HEK293 (cell line): ENCODE data around the gene PCDH19.

Source experiments
- CTCF ChIA-PET: fragments of 350-600 bp; formaldehyde crosslinking; extraction: SDS; loops from one replicate; lab custom pipeline; 2021; ENCODE audit warnings: antibody characterized with exemption; lab: Yijun Ruan, JAX
- POLR2A ChIA-PET: fragments of 300-600 bp; formaldehyde crosslinking; extraction: SDS; loops from one replicate; lab custom pipeline; 2020; ENCODE audit warnings: antibody characterized with exemption, inconsistent platforms; lab: Yijun Ruan, JAX
- H3K27ac ChIP-seq: fragments of 200-500 bp; sonication (Bioruptor generic); 2 replicates; pipeline ENCODE4 v1.5.1; 2014; ENCODE audit warnings: low read depth, low read length, control low read depth, inconsistent platforms; ENCODE audit errors: extremely low read depth
- H3K36me3 ChIP-seq, 2 experiments: fragments of 200-500 bp in 1 of 2; sonication (Bioruptor generic) in 1 of 2; 1 replicate in 1 of 2; 2 replicates in 1 of 2; pipeline ENCODE4 v1.5.1; 2014 to 2017; ENCODE audit warnings: inconsistent platforms in 2 of 2, low read length in 2 of 2; ENCODE audit not compliant: control insufficient read depth in 2 of 2, insufficient read depth in 1 of 2
- H3K4me1 ChIP-seq: fragments of 200-500 bp; sonication (Bioruptor generic); 2 replicates; pipeline ENCODE4 v1.5.1; 2014; ENCODE audit warnings: mild to moderate bottlenecking, low read length, inconsistent platforms; ENCODE audit not compliant: control insufficient read depth, insufficient read depth
- H3K4me3 ChIP-seq: 2 replicates; pipeline ENCODE4 v1.5.1; 2011; ENCODE audit warnings: low read depth, mild to moderate bottlenecking, control low read depth, low read length, moderate library complexity
- H3K9me3 ChIP-seq: fragments of 200-500 bp; sonication (Bioruptor generic); 2 replicates; pipeline ENCODE4 v1.5.1; 2014; ENCODE audit warnings: low read depth, low read length, inconsistent platforms; ENCODE audit not compliant: control insufficient read depth, insufficient read depth
- EGR2 ChIP-seq: fragments of 450-650 bp; formaldehyde crosslinking; IDR thresholded peaks from 2 replicates; pipeline ENCODE4 v1.5.1; 2016; ENCODE audit warnings: low read depth, missing biosample characterization, missing genetic modification characterization
- FEZF1 ChIP-seq: fragments of 450-650 bp; formaldehyde crosslinking; IDR thresholded peaks from 2 replicates; pipeline ENCODE4 v1.5.1; 2016; ENCODE audit warnings: missing biosample characterization, missing genetic modification characterization
- HOXD13 ChIP-seq: sonication (generic); formaldehyde crosslinking; IDR thresholded peaks from 2 replicates; pipeline ENCODE4 v1.8.0; 2022; ENCODE audit warnings: missing genetic modification reagents, borderline replicate concordance
- ZNF302 ChIP-seq: fragments of 450-650 bp; formaldehyde crosslinking; IDR thresholded peaks from 2 replicates; pipeline ENCODE4 v1.5.1; 2016; ENCODE audit warnings: missing biosample characterization, missing genetic modification characterization, low read depth
- ZNF423 ChIP-seq: fragments of 450-650 bp; formaldehyde crosslinking; IDR thresholded peaks from 2 replicates; pipeline ENCODE4 v1.5.1; 2016; ENCODE audit warnings: missing biosample characterization, missing genetic modification characterization
- ZNF658 ChIP-seq: fragments of 450-650 bp; formaldehyde crosslinking; IDR thresholded peaks from 2 replicates; pipeline ENCODE4; 2016; ENCODE audit warnings: missing biosample characterization, missing genetic modification characterization
- ZNF664 ChIP-seq: fragments of 450-650 bp; formaldehyde crosslinking; IDR thresholded peaks from 2 replicates; pipeline ENCODE4 v1.5.1; 2016; ENCODE audit warnings: missing biosample characterization, missing genetic modification characterization
- ZNF777 ChIP-seq: fragments of 450-650 bp; formaldehyde crosslinking; IDR thresholded peaks from 2 replicates; pipeline ENCODE4 v1.5.1; 2017; ENCODE audit warnings: missing biosample characterization, missing genetic modification characterization, borderline replicate concordance
- TF ChIP-seq, protein P1 (sequence below): fragments of 450-650 bp; formaldehyde crosslinking; IDR thresholded peaks from 2 replicates; pipeline ENCODE4 v1.5.1; 2017; ENCODE audit warnings: missing biosample characterization, missing genetic modification characterization
- TF ChIP-seq, protein P2 (sequence below): fragments of 450-650 bp; formaldehyde crosslinking; IDR thresholded peaks from 2 replicates; pipeline ENCODE4 v1.5.1; 2016; ENCODE audit warnings: missing biosample characterization, missing genetic modification characterization
- TF ChIP-seq, protein P3 (sequence below): fragments of 450-650 bp; IDR thresholded peaks from 2 replicates; pipeline ENCODE4 v1.5.1; 2018; ENCODE audit warnings: missing biosample characterization, mild to moderate bottlenecking, missing genetic modification characterization
- TF ChIP-seq, protein P4 (sequence below): fragments of 450-650 bp; formaldehyde crosslinking; IDR thresholded peaks from 2 replicates; pipeline ENCODE4 v1.5.1; 2016; ENCODE audit warnings: missing biosample characterization, missing genetic modification characterization
- TF ChIP-seq, protein P5 (sequence below): fragments of 450-650 bp; formaldehyde crosslinking; IDR thresholded peaks from 2 replicates; pipeline ENCODE4 v1.5.1; 2016; ENCODE audit warnings: missing biosample characterization, missing genetic modification characterization

The PCDH19 gene

DNA sequence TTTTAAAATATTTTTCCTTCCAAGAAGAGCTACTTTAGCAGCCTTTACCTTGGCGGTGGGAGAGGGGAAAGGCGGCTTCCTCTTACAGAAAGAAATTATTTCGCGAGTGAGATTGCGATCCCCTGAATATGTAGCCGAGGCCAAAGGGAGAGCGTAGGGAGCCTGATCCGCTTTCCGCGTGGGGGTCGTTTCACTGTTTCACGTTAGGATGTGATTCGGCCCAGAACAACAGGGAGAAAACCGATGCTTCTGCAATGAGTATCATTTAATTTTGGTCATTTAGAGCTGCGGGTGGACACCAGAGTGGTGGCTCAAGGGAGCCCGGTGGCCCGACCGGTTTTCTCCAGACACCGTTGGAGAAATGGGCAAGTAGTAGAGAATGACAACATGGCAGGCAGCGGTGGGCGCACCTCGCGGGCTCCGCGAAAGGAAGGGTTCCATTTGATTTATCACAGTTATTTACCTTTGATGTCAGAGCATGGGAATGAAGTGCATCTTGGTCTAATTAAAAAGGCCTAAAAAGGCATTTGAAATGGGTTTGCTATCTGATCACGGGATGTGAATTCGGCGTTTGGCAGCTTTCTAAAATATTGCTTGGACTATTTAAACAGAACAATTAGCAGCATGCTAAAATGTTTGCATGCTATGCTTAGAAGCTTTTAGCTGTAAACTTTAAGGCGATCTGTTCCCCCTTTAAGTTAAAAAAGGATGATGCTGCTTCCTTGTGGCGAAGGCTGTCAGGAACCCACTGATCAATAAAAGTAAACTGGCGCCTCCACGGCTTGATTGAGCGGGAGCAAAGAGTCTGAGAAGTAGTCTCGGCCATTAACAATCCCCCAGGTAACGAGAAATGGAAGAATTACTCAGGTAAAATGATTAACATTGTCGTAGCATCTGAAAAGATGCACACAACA, 2.0 kb upstream of the PCDH19 start:
- TF ChIP-seq, protein P1, sequence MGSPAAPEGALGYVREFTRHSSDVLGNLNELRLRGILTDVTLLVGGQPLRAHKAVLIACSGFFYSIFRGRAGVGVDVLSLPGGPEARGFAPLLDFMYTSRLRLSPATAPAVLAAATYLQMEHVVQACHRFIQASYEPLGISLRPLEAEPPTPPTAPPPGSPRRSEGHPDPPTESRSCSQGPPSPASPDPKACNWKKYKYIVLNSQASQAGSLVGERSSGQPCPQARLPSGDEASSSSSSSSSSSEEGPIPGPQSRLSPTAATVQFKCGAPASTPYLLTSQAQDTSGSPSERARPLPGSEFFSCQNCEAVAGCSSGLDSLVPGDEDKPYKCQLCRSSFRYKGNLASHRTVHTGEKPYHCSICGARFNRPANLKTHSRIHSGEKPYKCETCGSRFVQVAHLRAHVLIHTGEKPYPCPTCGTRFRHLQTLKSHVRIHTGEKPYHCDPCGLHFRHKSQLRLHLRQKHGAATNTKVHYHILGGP (tag by site-specific recombination) = no peak
- no peak for TF ChIP-seq ZNF658
- TF ChIP-seq, protein P2, sequence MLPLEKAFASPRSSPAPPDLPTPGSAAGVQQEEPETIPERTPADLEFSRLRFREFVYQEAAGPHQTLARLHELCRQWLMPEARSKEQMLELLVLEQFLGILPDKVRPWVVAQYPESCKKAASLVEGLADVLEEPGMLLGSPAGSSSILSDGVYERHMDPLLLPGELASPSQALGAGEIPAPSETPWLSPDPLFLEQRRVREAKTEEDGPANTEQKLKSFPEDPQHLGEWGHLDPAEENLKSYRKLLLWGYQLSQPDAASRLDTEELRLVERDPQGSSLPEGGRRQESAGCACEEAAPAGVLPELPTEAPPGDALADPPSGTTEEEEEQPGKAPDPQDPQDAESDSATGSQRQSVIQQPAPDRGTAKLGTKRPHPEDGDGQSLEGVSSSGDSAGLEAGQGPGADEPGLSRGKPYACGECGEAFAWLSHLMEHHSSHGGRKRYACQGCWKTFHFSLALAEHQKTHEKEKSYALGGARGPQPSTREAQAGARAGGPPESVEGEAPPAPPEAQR = no peak
- no peak for TF ChIP-seq ZNF302 (tag by site-specific recombination)
- TF ChIP-seq ZNF777 (tag by site-specific recombination) = no peak
- TF ChIP-seq, protein P3, sequence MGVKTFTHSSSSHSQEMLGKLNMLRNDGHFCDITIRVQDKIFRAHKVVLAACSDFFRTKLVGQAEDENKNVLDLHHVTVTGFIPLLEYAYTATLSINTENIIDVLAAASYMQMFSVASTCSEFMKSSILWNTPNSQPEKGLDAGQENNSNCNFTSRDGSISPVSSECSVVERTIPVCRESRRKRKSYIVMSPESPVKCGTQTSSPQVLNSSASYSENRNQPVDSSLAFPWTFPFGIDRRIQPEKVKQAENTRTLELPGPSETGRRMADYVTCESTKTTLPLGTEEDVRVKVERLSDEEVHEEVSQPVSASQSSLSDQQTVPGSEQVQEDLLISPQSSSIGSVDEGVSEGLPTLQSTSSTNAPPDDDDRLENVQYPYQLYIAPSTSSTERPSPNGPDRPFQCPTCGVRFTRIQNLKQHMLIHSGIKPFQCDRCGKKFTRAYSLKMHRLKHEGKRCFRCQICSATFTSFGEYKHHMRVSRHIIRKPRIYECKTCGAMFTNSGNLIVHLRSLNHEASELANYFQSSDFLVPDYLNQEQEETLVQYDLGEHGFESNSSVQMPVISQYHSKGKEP (tag by site-specific recombination) = no peak
- no peak for TF ChIP-seq HOXD13
- TF ChIP-seq, protein P4, sequence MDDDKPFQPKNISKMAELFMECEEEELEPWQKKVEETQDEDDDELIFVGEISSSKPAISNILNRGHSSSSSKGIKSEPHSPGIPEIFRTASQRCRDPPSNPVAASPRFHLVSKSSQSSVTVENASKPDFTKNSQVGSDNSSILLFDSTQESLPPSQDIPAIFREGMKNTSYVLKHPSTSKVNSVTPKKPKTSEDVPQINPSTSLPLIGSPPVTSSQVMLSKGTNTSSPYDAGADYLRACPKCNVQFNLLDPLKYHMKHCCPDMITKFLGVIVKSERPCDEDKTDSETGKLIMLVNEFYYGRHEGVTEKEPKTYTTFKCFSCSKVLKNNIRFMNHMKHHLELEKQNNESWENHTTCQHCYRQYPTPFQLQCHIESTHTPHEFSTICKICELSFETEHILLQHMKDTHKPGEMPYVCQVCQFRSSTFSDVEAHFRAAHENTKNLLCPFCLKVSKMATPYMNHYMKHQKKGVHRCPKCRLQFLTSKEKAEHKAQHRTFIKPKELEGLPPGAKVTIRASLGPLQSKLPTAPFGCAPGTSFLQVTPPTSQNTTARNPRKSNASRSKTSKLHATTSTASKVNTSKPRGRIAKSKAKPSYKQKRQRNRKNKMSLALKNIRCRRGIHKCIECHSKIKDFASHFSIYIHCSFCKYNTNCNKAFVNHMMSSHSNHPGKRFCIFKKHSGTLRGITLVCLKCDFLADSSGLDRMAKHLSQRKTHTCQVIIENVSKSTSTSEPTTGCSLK (tag by site-specific recombination) = no peak
- no peak for TF ChIP-seq FEZF1 (tag by site-specific recombination)
- TF ChIP-seq ZNF664 (tag by site-specific recombination) = no peak
- TF ChIP-seq ZNF423 = no peak
- TF ChIP-seq, protein P5, sequence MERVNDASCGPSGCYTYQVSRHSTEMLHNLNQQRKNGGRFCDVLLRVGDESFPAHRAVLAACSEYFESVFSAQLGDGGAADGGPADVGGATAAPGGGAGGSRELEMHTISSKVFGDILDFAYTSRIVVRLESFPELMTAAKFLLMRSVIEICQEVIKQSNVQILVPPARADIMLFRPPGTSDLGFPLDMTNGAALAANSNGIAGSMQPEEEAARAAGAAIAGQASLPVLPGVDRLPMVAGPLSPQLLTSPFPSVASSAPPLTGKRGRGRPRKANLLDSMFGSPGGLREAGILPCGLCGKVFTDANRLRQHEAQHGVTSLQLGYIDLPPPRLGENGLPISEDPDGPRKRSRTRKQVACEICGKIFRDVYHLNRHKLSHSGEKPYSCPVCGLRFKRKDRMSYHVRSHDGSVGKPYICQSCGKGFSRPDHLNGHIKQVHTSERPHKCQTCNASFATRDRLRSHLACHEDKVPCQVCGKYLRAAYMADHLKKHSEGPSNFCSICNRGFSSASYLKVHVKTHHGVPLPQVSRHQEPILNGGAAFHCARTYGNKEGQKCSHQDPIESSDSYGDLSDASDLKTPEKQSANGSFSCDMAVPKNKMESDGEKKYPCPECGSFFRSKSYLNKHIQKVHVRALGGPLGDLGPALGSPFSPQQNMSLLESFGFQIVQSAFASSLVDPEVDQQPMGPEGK (tag by site-specific recombination) = no peak
- no peak for TF ChIP-seq EGR2 (tag by site-specific recombination)
- ChIA-PET POLR2A (no interaction called here), CTCF (interaction anchor here (0.6 to 3.5 kb wide), 12 partner anchors 17 to 1110 kb away, joined by 3 to 30 read pairs (median 4); partner anchors contain the start of gene CSTF2)
- peaks cover 0 to 13% of the 10 kb centered on the region in 2 experiments; a peak in 1 of 3 replicates for H3K36me3 ChIP-seq
- H3K4me1 ChIP-seq = no peaks in the 10 kb centered on the region
- H3K27ac ChIP-seq = no peak overlapping the region
- no peak overlapping the region for H3K4me3 ChIP-seq
- H3K9me3 ChIP-seq = no peaks in the 10 kb centered on the region; the same call in 1 of the 2 replicates
